K562 (cell line): ENCODE results near the gene GALP. TPM values are rescaled to one million over a fixed set of nuclear protein-coding genes. Genes with fewer than 3 reads are reported as not detected.
A peak's percentile ranks its signal among the peaks of the same experiment; 100 is the strongest.

Experiments
- ATAC-seq: fragments of 200-7000 bp; cut with Tn5 transposase; 3 replicates; pipeline ENCODE4 v1.9.1; 2020; ENCODE audit warnings: moderate library complexity
- BruUV-seq: library from RNA; stranded (reverse); fragments of 400-500 nt; replicated peaks from 2 replicates; lab custom pipeline; 2021; lab: Mats Ljungman, UMichigan
- CTCF ChIA-PET: fragments of 300-600 bp; formaldehyde crosslinking; extraction: SDS; loops from one replicate; lab custom pipeline; 2021; ENCODE audit warnings: low intra/inter-chr PET ratio; lab: Yijun Ruan, JAX
- POLR2A ChIA-PET: fragments of 300-600, 350-650 bp; sonication (Branson Sonifier 250); formaldehyde crosslinking; extraction: SDS; loops from one replicate; lab custom pipeline; 2021; ENCODE audit warnings: antibody characterized with exemption, inconsistent platforms; lab: Yijun Ruan, JAX
- DNase-seq, 4 experiments: peaks; one replicate each; pipeline versions ENCODE4 v3.0.0 to v3.0.0-alpha.2; 2011 to 2018; ENCODE audit warnings: low spot score in 3 of 4, mixed read lengths in 3 of 4; ENCODE audit errors: extremely low read depth in 1 of 4
- FAIRE-seq: peaks from 2 replicates; lab custom pipeline; 2011; peaks lifted over from hg19 to GRCh38; lab: Jason Lieb, UNC
- H2AFZ ChIP-seq: 2 replicates; pipeline ENCODE4 v1.6.0; 2011; ENCODE audit warnings: low read depth, low read length, control low read depth, inconsistent platforms
- H3K27ac ChIP-seq: fragments of 200-600 bp; 3 replicates; pipeline ENCODE4 v1.8.0; 2011; ENCODE audit warnings: low read depth, mild to moderate bottlenecking, control low read depth, inconsistent platforms, low read length, moderate library complexity, mixed read lengths; ENCODE audit errors: extremely low read depth
- H3K27me3 ChIP-seq, 2 experiments: fragments of 300-600 bp in 1 of 2; 2 replicates in 1 of 2; 3 replicates in 1 of 2; pipeline versions ENCODE4 v1.6.0 to v1.8.0; 2011; ENCODE audit warnings: inconsistent platforms in 2 of 2, low read length in 2 of 2, mild to moderate bottlenecking in 1 of 2, mixed read lengths in 1 of 2, moderate library complexity in 1 of 2; ENCODE audit not compliant: control insufficient read depth in 2 of 2, insufficient read depth in 2 of 2
- H3K36me3 ChIP-seq: fragments of 300-600 bp; 3 replicates; pipeline ENCODE4 v1.8.0; 2011; ENCODE audit warnings: mild to moderate bottlenecking, low read length, inconsistent platforms; ENCODE audit not compliant: control insufficient read depth, insufficient read depth
- H3K4me1 ChIP-seq, 2 experiments: fragments of 200-600 bp in 1 of 2; replicated peaks in 1 of 2; 2 replicates in 1 of 2; 3 replicates in 1 of 2; pipeline versions ENCODE4 v1.5.1 to v1.8.0; 2011; ENCODE audit warnings: inconsistent platforms in 2 of 2, low read length in 2 of 2, mild to moderate bottlenecking in 1 of 2, mixed read lengths in 1 of 2, moderate library complexity in 1 of 2; ENCODE audit not compliant: control insufficient read depth in 2 of 2, insufficient read depth in 2 of 2
- H3K4me2 ChIP-seq: 2 replicates; pipeline ENCODE4 v1.6.1; 2011; ENCODE audit warnings: low read length, control low read depth, inconsistent platforms, mixed read lengths; ENCODE audit not compliant: insufficient read depth
- H3K4me3 ChIP-seq: fragments of 200-600 bp; sonication (generic), shearing (Covaris generic); 2 replicates; pipeline ENCODE4 v1.5.1; 2016; ENCODE audit warnings: control low read depth, inconsistent platforms
- H3K79me2 ChIP-seq: fragments of 200-600 bp; 3 replicates; pipeline ENCODE4 v1.8.0; 2011; ENCODE audit warnings: low read length, inconsistent platforms; ENCODE audit not compliant: control insufficient read depth, insufficient read depth
- H3K9ac ChIP-seq, 2 experiments: 2 replicates each; pipeline versions ENCODE4 v1.6.0 to v1.6.1; 2011; ENCODE audit warnings: low read depth in 2 of 2, low read length in 2 of 2, control low read depth in 1 of 2, inconsistent platforms in 1 of 2, mild to moderate bottlenecking in 1 of 2, mixed read lengths in 1 of 2; ENCODE audit not compliant: insufficient read depth in 1 of 2
- H3K9me1 ChIP-seq: one replicate; pipeline ENCODE4 v1.6.0; 2011; ENCODE audit warnings: inconsistent platforms, mild to moderate bottlenecking, low read length, moderate library complexity; ENCODE audit not compliant: control insufficient read depth, insufficient read depth
- H3K9me3 ChIP-seq: replicated peaks from 2 replicates; pipeline ENCODE4 v1.5.1; 2011; ENCODE audit warnings: low read depth, low read length, inconsistent platforms; ENCODE audit not compliant: control insufficient read depth, insufficient read depth
- H4K20me1 ChIP-seq: replicated peaks from 2 replicates; pipeline ENCODE4 v1.6.1; 2011; ENCODE audit warnings: low read length, inconsistent platforms, mixed read lengths; ENCODE audit not compliant: control insufficient read depth, insufficient read depth
- BHLHE40 ChIP-seq: IDR thresholded peaks from 2 replicates; pipeline ENCODE4 v1.6.1; 2011; ENCODE audit warnings: low read length, improper control_type of control experiment
- DNMT1 ChIP-seq: fragments of 450-650 bp; IDR thresholded peaks from 2 replicates; pipeline ENCODE4 v1.6.1; 2016; ENCODE audit warnings: antibody characterized with exemption, mild to moderate bottlenecking
- JUN ChIP-seq, 2 experiments: sonication (generic) in 1 of 2; formaldehyde crosslinking in 1 of 2; IDR thresholded peaks; 2 replicates each; pipeline versions ENCODE4 v1.6.1 to v1.8.0; 2012 to 2022; ENCODE audit warnings: borderline replicate concordance in 2 of 2, mild to moderate bottlenecking in 2 of 2, improper control_type of control experiment in 1 of 2, low read depth in 1 of 2, low read length in 1 of 2, missing genetic modification reagents in 1 of 2
- JUND ChIP-seq, 2 experiments: IDR thresholded peaks; 2 replicates in 1 of 2; 3 replicates in 1 of 2; pipeline ENCODE4 v1.6.1; 2011; ENCODE audit warnings: borderline replicate concordance in 2 of 2, low read depth in 2 of 2, low read length in 2 of 2, improper control_type of control experiment in 1 of 2, missing biosample characterization in 1 of 2, missing genetic modification characterization in 1 of 2, missing genetic modification reagents in 1 of 2
- MAFG ChIP-seq: fragments of 450-650 bp; conservative IDR thresholded peaks from 2 replicates; pipeline ENCODE4 v1.6.1; 2016; ENCODE audit warnings: missing genetic modification characterization, missing compliant biosample characterization
- NFE2 ChIP-seq: IDR thresholded peaks from 2 replicates; pipeline ENCODE4 v1.6.1; 2014; ENCODE audit warnings: antibody characterized with exemption, low read depth
- SRF ChIP-seq, 2 experiments: fragments of 250-450, 450-650 bp in 1 of 2; sonication (Bioruptor Pico) in 1 of 2; sonication (generic) in 1 of 2; formaldehyde crosslinking; IDR thresholded peaks; 2 replicates each; pipeline versions ENCODE4 v1.5.0 to v1.5.1; 2020 to 2022; ENCODE audit warnings: mild to moderate bottlenecking in 1 of 2, missing genetic modification reagents in 1 of 2
- ZC3H8 ChIP-seq: fragments of 450-650 bp; IDR thresholded peaks from 2 replicates; pipeline ENCODE4 v1.6.1; 2017
- ZNF12 ChIP-seq: sonication (generic); formaldehyde crosslinking; IDR thresholded peaks from 2 replicates; pipeline ENCODE4 v1.4.0; 2020; ENCODE audit warnings: mild to moderate bottlenecking, missing genetic modification reagents
- ZNF253 ChIP-seq: fragments of 250-450 bp; sonication (Bioruptor Pico); conservative IDR thresholded peaks from 2 replicates; pipeline ENCODE4 v1.6.1; 2021; ENCODE audit warnings: mild to moderate bottlenecking
- ZNF316 ChIP-seq: fragments of 450-650 bp; IDR thresholded peaks from 2 replicates; pipeline ENCODE4 v1.6.1; 2016
- ZNF318 ChIP-seq, 2 experiments: fragments of 450-650 bp; IDR thresholded peaks; 2 replicates each; pipeline ENCODE4 v1.6.1; 2016; ENCODE audit warnings: mild to moderate bottlenecking in 2 of 2, borderline replicate concordance in 1 of 2, low read depth in 1 of 2, moderate library complexity in 1 of 2
- WGBS: fragments of 100-300 bp; shearing (Covaris generic); methylation state at CpG from one replicate; pipeline ENCODE4 v1.1.6; 2016; ENCODE audit warnings: low coverage, mixed read lengths; ENCODE audit not compliant: insufficient coverage; ENCODE audit errors: missing lambda C conversion rate; 5-methylcytosine and 5-hydroxymethylcytosine counted together
- in situ Hi-C: fragments of 300-500 bp; cut with MboI; formaldehyde crosslinking; loops from 4 replicates; pipeline ENCODE4 v1.15.0; 2018; ENCODE audit warnings: inconsistent platforms, mixed read lengths
- intact Hi-C: fragments of 100-400 bp; cut with micrococcal nuclease; formaldehyde crosslinking; loops from 2 replicates; pipeline ENCODE4 v1.14.2; 2022
- polyA plus RNA-seq, 8 experiments: library from polyadenylated mRNA; depleted of rRNA in 4 of 8; stranded (reverse) in 5 of 8; unstranded in 3 of 8; fragments of >200 nt; fragmentation: Nextera tagmentation in 2 of 8; fragmentation: Illumina TruSeq in 1 of 8; extraction: Ambion mirVana in 2 of 8; extraction: Trizol in 1 of 8; gene quantifications; 2 replicates each; pipeline versions ENCODE4 v1.2.1 to v1.2.3, GENCODE V29; 2011 to 2014; ENCODE audit warnings: inconsistent platforms in 1 of 8, missing spikeins in 1 of 8
- total RNA-seq, 7 experiments: library from RNA; depleted of rRNA in 6 of 7; stranded (reverse); fragments of >200 nt in 6 of 7; fragmentation: Illumina TruSeq in 2 of 7; extraction: Trizol in 2 of 7; gene quantifications; 2 replicates each; pipeline versions ENCODE4 v1.2.1 to v1.2.3, GENCODE V29; 2011 to 2021; ENCODE audit warnings: low replicate concordance in 1 of 7

GALP gene
- total and polyA plus RNA-seq, 9 of the 15 experiments (the other 6 are each of a cell fraction or from before 2014, with no cell fraction given), result not detected

- peak; percentile 61 for ATAC-seq
- no peak for TF ChIP-seq ZC3H8
- peak; percentile 43; the same call in 1 of the 2 replicates for TF ChIP-seq NFE2
- TF ChIP-seq ZNF253, result no peak
- TF ChIP-seq JUN (IDR thresholded peaks at IDR 0.05; ENCODE audit: borderline replicate concordance, low read depth, low read length), result peak; percentile 68; the same call in 1 of the 2 replicates
- TF ChIP-seq JUN (CRISPR knock-in tag; IDR thresholded peaks at IDR 0.05; ENCODE audit: borderline replicate concordance), result no peak
- no peak for TF ChIP-seq DNMT1
- TF ChIP-seq MAFG (tag), result peak; percentile 85
- peak; percentile 86 for TF ChIP-seq BHLHE40
- peak in 1 of 2 experiments; percentile 60; a peak in 1 of 4 replicates for TF ChIP-seq SRF (CRISPR knock-in tag; IDR thresholded peaks at IDR 0.05)
- TF ChIP-seq ZNF316, result peak; percentile 94
- peak in 1 of 2 experiments; percentile 47; a peak in 1 of 4 replicates for TF ChIP-seq ZNF318 (IDR thresholded peaks at IDR 0.05; ENCODE audit: borderline replicate concordance in 1 of 2, low read depth in 1 of 2)
- TF ChIP-seq ZNF12 (CRISPR knock-in tag), result no peak
- peak; percentile 75 for TF ChIP-seq JUND (IDR thresholded peaks at IDR 0.05; ENCODE audit: borderline replicate concordance, low read depth, low read length)
- TF ChIP-seq JUND (tag; IDR thresholded peaks at IDR 0.05; ENCODE audit: borderline replicate concordance, low read depth, low read length), result peak; percentile 37; the same call in 1 of the 3 replicates
These were observed 5.5 kb upstream of the GALP start for GRCh38 chr19:56170261-56170660.

More at GRCh38 chr19:56170261-56170660, 5.5 kb upstream of the GALP start:
- in situ Hi-C loops, result no loop called here
- FAIRE-seq (peak; percentile 65), DNase-seq (peak; percentile 36 to 49 (median 45))
- Histone ChIP-seq H3K4me1 (peaks cover 0 to 10% of the 10 kb centered on the region in 2 experiments; a peak in 3 of 5 replicates), H3K36me3 (no peaks in the 10 kb centered on the region), H3K4me3 (no peak overlapping the region), H4K20me1 (no peaks in the 10 kb centered on the region; the same call in 1 of the 2 replicates), H3K4me2 (0 out of 2 replicates have a peak overlapping the region, but pooled peaks have one; percentile 24), H3K27ac (no peak overlapping the region), H2AFZ (no peak overlapping the region), H3K27me3 (peaks cover 0 to 11% of the 10 kb centered on the region in 2 experiments; a peak in 1 of 5 replicates), H3K79me2 (no peaks in the 10 kb centered on the region), H3K9me1 (no peaks in the 10 kb centered on the region), H3K9ac (no peak overlapping the region), H3K9me3 (no peaks in the 10 kb centered on the region)
- BruUV-seq, result no TSS peak
- intact Hi-C loops, result loop anchor here (5.0 kb wide), 1 partner anchor 162 kb away; no protein-coding TSS in a partner anchor
- 17% methylated on average over 13 of the region's 14 CpGs for WGBS
- ChIA-PET POLR2A (interaction anchor here (0.6 to 1.1 kb wide), 2 partner anchors 12 to 108 kb away, joined by 3 read pairs; no protein-coding TSS in a partner anchor), CTCF (no interaction called here)
